HL-60 (cell line): ENCODE data around the gene SLC7A9.
"Not testable (repeated sequence)": the region's sequence is repeated elsewhere in the genome, so short reads cannot be mapped to it uniquely, and the experiment has no call there.

Experiments used
- DNase-seq, 2 experiments: peaks; one replicate each; pipeline ENCODE4 v3.0.0-alpha.2; 2010 to 2020; ENCODE audit warnings: low read depth in 1 of 2, low spot score in 1 of 2
- H3K27ac ChIP-seq: fragments of 250-450 bp; sonication (Bioruptor Pico); replicated peaks from 2 replicates; pipeline ENCODE4 v1.5.1; 2020; ENCODE audit warnings: mild to moderate bottlenecking, moderate library complexity
- H3K27me3 ChIP-seq: fragments of 250-450 bp; sonication (Bioruptor Pico); 2 replicates; pipeline ENCODE4 v1.5.1; 2021; ENCODE audit warnings: mild to moderate bottlenecking, moderate library complexity; ENCODE audit not compliant: insufficient read depth, poor library complexity, severe bottlenecking
- H3K4me3 ChIP-seq: replicated peaks from 2 replicates; pipeline ENCODE4 v1.5.1; 2011; ENCODE audit warnings: mild to moderate bottlenecking, control low read depth, low read length; ENCODE audit not compliant: insufficient read depth
- GABPA ChIP-seq: IDR thresholded peaks from 2 replicates; pipeline ENCODE4 v1.6.1; 2012; ENCODE audit warnings: low read depth
- POLR2AphosphoS5 ChIP-seq: IDR thresholded peaks from 2 replicates; pipeline ENCODE4 v1.6.1; 2012; ENCODE audit warnings: low read depth
- SPI1 ChIP-seq: IDR thresholded peaks from 2 replicates; pipeline ENCODE4 v1.6.1; 2012; ENCODE audit warnings: low read depth, mild to moderate bottlenecking, borderline replicate concordance
- TF ChIP-seq, protein P1 (sequence below): IDR thresholded peaks from 2 replicates; pipeline ENCODE4 v1.6.1; 2012; ENCODE audit warnings: low read depth; ENCODE audit not compliant: insufficient replicate concordance
- TF ChIP-seq, protein P2 (sequence below): IDR thresholded peaks from one replicate; pipeline ENCODE4 v1.5.1; 2011; ENCODE audit warnings: low read length, control low read depth, inconsistent platforms; ENCODE audit not compliant: insufficient read depth

The SLC7A9 gene

GRCh38 chr19:32857584-32857983, 12.0 kb downstream of the SLC7A9 start:
- no peak for DNase-seq
- H3K4me3 ChIP-seq = no peak overlapping the region
- no peak for TF ChIP-seq POLR2AphosphoS5
- TF ChIP-seq, protein P1, sequence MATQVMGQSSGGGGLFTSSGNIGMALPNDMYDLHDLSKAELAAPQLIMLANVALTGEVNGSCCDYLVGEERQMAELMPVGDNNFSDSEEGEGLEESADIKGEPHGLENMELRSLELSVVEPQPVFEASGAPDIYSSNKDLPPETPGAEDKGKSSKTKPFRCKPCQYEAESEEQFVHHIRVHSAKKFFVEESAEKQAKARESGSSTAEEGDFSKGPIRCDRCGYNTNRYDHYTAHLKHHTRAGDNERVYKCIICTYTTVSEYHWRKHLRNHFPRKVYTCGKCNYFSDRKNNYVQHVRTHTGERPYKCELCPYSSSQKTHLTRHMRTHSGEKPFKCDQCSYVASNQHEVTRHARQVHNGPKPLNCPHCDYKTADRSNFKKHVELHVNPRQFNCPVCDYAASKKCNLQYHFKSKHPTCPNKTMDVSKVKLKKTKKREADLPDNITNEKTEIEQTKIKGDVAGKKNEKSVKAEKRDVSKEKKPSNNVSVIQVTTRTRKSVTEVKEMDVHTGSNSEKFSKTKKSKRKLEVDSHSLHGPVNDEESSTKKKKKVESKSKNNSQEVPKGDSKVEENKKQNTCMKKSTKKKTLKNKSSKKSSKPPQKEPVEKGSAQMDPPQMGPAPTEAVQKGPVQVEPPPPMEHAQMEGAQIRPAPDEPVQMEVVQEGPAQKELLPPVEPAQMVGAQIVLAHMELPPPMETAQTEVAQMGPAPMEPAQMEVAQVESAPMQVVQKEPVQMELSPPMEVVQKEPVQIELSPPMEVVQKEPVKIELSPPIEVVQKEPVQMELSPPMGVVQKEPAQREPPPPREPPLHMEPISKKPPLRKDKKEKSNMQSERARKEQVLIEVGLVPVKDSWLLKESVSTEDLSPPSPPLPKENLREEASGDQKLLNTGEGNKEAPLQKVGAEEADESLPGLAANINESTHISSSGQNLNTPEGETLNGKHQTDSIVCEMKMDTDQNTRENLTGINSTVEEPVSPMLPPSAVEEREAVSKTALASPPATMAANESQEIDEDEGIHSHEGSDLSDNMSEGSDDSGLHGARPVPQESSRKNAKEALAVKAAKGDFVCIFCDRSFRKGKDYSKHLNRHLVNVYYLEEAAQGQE = no peak
- TF ChIP-seq SPI1 = no peak
- TF ChIP-seq GABPA = no peak
- TF ChIP-seq, protein P2, sequence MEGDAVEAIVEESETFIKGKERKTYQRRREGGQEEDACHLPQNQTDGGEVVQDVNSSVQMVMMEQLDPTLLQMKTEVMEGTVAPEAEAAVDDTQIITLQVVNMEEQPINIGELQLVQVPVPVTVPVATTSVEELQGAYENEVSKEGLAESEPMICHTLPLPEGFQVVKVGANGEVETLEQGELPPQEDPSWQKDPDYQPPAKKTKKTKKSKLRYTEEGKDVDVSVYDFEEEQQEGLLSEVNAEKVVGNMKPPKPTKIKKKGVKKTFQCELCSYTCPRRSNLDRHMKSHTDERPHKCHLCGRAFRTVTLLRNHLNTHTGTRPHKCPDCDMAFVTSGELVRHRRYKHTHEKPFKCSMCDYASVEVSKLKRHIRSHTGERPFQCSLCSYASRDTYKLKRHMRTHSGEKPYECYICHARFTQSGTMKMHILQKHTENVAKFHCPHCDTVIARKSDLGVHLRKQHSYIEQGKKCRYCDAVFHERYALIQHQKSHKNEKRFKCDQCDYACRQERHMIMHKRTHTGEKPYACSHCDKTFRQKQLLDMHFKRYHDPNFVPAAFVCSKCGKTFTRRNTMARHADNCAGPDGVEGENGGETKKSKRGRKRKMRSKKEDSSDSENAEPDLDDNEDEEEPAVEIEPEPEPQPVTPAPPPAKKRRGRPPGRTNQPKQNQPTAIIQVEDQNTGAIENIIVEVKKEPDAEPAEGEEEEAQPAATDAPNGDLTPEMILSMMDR = no peak
- no peaks in the 10 kb centered on the region for H3K27me3 ChIP-seq
- H3K27ac ChIP-seq = no peak overlapping the region

DNA sequence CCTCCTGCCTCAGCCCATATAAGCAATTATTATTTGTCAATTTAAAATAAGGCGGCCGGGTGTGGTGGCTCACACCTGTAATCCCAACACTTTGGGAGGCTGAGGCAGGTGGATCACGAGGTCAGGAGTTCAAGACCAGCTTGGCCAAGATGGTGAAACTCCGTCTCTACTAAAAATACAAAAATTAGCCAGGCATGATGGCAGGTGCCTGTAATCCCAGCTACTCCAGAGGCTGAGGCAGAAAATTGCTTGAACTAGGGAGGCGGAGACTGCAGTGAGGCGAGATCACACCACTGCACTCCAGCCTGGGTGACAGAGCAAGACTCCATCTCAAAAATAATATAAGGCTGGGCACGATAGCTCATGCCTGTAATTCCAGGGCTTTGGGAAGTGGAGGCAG, 12.7 kb downstream of the SLC7A9 start:
- DNase-seq, H3K27me3 ChIP-seq, H3K4me3 ChIP-seq, H3K27ac ChIP-seq: not testable (repeated sequence)

GRCh38 chr19:32852216-32852615, 17.4 kb downstream of the SLC7A9 start:
- no peak overlapping the region for H3K4me3 ChIP-seq
- H3K27ac ChIP-seq = no peak overlapping the region
- TF ChIP-seq, protein P2 = no peak
- TF ChIP-seq, protein P1 = no peak
- no peak for TF ChIP-seq SPI1
- no peak for TF ChIP-seq POLR2AphosphoS5
- no peak for TF ChIP-seq GABPA
- H3K27me3 ChIP-seq = no peaks in the 10 kb centered on the region
- no peak for DNase-seq

GRCh38 chr19:32848035-32848434, 21.5 kb downstream of the SLC7A9 start:
- not testable (repeated sequence) for H3K27ac ChIP-seq, H3K27me3 ChIP-seq, H3K4me3 ChIP-seq, DNase-seq

DNA sequence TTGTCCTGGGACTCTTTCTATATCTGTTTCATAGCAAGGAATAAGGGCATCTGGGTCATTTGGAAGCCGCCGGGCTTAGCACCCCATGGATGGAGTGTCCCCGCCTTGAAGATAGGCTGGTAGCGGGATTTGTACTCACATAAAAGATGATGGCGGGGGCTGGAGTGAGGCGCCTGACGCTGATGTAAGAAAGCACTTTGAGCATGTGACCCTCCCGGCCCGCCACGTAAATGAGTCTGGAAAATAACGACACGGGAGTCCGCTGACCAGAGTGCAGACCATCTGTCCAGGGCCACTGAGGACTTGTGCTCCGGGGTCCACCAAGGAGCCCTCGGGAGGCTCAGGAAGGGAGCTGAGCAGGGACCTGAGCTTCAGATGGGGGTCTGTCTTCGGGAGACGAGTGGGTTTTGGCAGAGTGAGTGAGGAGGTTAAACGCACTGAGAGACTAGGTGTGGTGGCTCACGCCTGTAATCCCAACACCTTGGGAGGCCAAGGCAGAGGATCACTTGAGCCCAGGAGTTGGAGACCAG, 25.8 kb downstream of the SLC7A9 start:
- TF ChIP-seq, protein P1 = no peak
- TF ChIP-seq, protein P2 = no peak
- TF ChIP-seq GABPA = no peak
- TF ChIP-seq SPI1 = no peak
- TF ChIP-seq POLR2AphosphoS5 = no peak
- H3K27ac ChIP-seq = no peak overlapping the region
- DNase-seq = no peak
- H3K4me3 ChIP-seq = no peak overlapping the region
- H3K27me3 ChIP-seq = no peaks in the 10 kb centered on the region
